ENCODE data around the gene ZNF474. TPM values are rescaled to one million over a fixed set of nuclear protein-coding genes. Genes with fewer than 3 reads are reported as not detected.
"Not testable (repeated sequence)": the region's sequence is repeated elsewhere in the genome, so short reads cannot be mapped to it uniquely, and the experiment has no call there.

Gene ZNF474
- total RNA-seq, 1 donor from 2014 or later, result not detected

GRCh38 chr5:122091936-122092600, 37.3 kb upstream of the ZNF474 start:
- intact Hi-C loops (cut with DNase I), result no loop called here
- no peak for DNase-seq (ENCODE audit: low spot score in 2 of 2)
- Histone ChIP-seq H3K9me3 (no peaks in the 10 kb centered on the region), H3K27me3 (no peaks in the 10 kb centered on the region), H3K4me3 (no peak overlapping the region), H3K36me3 (no peaks in the 10 kb centered on the region), H3K27ac (no peak overlapping the region), H3K4me1 (peaks cover 0 to 3% of the 10 kb centered on the region in 2 donors)
- TF ChIP-seq, protein P1, sequence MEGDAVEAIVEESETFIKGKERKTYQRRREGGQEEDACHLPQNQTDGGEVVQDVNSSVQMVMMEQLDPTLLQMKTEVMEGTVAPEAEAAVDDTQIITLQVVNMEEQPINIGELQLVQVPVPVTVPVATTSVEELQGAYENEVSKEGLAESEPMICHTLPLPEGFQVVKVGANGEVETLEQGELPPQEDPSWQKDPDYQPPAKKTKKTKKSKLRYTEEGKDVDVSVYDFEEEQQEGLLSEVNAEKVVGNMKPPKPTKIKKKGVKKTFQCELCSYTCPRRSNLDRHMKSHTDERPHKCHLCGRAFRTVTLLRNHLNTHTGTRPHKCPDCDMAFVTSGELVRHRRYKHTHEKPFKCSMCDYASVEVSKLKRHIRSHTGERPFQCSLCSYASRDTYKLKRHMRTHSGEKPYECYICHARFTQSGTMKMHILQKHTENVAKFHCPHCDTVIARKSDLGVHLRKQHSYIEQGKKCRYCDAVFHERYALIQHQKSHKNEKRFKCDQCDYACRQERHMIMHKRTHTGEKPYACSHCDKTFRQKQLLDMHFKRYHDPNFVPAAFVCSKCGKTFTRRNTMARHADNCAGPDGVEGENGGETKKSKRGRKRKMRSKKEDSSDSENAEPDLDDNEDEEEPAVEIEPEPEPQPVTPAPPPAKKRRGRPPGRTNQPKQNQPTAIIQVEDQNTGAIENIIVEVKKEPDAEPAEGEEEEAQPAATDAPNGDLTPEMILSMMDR (IDR thresholded peaks at IDR 0.05), result peak in 2 of 3 experiments; percentile 26 to 55

DNA sequence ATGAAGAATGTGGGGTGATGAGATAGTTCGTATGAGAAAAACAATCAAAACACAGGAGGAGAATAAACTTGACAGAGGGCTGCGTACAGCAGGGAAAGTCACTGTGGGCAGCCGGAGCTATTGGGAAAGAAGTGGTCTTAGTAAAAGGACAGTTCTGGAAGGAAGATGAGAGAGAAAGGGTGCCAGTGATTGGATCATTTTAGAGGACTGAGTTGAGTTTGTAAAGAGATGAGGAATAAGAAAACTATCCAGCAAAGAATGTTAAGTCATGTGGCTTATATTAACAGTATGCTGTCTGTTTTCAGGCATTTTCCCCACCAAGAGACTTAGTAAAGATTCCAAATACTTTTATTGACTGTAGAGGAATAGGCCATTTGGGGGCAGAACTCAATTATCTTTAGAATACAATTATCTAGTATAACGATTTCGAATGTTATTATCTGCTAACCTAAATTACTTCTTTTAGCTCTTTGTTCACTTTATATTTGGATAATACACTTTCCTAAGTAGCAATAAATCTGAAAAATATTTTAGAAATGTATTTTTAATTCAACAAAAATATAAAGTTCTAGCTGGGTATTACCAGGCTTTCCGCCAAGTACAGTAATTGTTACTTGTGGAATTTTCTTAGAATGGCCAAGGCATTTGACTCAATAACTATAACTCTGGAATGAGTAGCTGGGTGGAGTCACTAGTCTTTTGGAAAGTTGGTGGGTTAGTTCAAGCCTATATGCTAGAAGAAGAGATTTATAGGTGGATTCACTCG, 35.7 kb upstream of the ZNF474 start:
- peak overlapping the region in 1 of 2 donors; percentile 8 for H3K4me3 ChIP-seq
- no peaks in the 10 kb centered on the region for H3K36me3 ChIP-seq
- no peaks in the 10 kb centered on the region for H3K27me3 ChIP-seq
- peaks cover 0 to 3% of the 10 kb centered on the region in 2 donors for H3K4me1 ChIP-seq
- TF ChIP-seq, protein P1 (IDR thresholded peaks at IDR 0.05), result no peak
- no peak for DNase-seq (ENCODE audit: low spot score in 2 of 2)
- peak overlapping the region in 1 of 2 donors; percentile 11 for H3K27ac ChIP-seq
- H3K9me3 ChIP-seq, result no peaks in the 10 kb centered on the region
- intact Hi-C loops (cut with DNase I), result no loop called here

DNA sequence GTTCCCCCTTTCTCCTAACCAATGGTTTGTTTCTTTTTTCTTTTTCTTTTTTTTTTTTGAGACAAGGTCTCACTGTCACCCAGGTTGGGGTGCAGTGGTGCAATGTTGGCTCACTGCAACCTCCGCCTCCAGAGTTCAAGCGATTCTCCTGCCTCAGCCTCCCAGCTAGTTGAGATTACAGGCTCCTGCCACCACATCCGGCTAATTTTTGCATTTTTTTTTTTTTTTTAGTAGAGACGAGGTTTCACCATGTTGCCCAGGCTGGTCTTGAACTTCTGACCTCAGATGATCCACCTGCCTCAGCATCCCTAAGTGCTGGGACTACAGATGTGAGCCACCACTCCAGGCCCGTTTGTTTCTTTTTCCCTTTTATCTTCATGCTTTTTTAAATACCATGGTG, 35.1 kb upstream of the ZNF474 start:
- H3K4me1 ChIP-seq; intact Hi-C loops (cut with DNase I); H3K27me3 ChIP-seq; H3K4me3 ChIP-seq; DNase-seq (ENCODE audit: low spot score in 2 of 2); H3K36me3 ChIP-seq; H3K27ac ChIP-seq; H3K9me3 ChIP-seq: not testable (repeated sequence)

DNA sequence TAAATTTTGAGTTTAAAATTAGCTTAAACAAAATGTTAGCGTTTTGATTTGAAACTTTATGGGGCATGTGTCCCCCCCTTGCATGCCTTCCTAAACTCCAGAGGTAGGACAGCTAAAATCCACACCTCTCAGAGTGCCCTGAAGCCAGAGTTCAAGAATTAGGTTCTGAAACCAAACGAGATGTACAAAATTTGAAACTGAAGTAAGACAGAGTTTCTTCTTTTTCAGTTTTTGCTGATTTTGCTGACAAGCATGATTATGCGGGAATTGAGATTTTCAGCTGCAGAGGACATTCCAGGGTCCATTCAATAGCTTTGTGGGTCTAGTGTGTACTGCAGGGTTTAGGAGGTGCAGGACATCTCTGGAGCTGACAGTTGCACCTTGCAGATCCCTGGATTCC, 34.2 kb upstream of the ZNF474 start:
- H3K4me1 ChIP-seq, result peaks cover 0 to 3% of the 10 kb centered on the region in 2 donors
- TF ChIP-seq, protein P1 (IDR thresholded peaks at IDR 0.05), result no peak
- H3K27me3 ChIP-seq, result no peaks in the 10 kb centered on the region
- no peak overlapping the region for H3K4me3 ChIP-seq
- H3K9me3 ChIP-seq, result no peaks in the 10 kb centered on the region
- no peak for DNase-seq (ENCODE audit: low spot score in 2 of 2)
- no peaks in the 10 kb centered on the region for H3K36me3 ChIP-seq
- intact Hi-C loops (cut with DNase I), result no loop called here
- H3K27ac ChIP-seq, result no peak overlapping the region

DNA sequence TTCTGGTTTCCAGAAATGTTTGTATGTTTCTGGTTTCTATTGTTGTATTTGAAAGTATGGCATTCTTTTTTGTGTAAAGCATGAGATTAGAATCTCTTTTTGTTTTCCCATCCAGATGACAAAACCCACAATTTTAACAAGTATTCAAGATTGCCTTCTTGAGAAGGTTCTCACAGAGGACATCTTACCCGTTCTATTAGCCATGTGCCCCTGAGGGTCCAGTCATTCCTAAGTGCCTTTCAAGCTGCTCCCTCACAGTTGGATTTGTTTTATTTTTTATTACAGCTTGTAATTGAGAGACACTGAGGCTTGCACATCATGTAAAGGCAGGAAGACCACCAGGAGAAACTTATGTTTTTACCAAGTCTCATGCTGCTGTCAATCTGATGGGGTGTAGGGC, 32.0 kb upstream of the ZNF474 start:
- Histone ChIP-seq H3K4me3 (no peak overlapping the region), H3K9me3 (no peaks in the 10 kb centered on the region), H3K27me3 (no peaks in the 10 kb centered on the region), H3K36me3 (no peaks in the 10 kb centered on the region), H3K4me1 (peaks cover 0 to 3% of the 10 kb centered on the region in 2 donors), H3K27ac (no peak overlapping the region)
- TF ChIP-seq, protein P1 (IDR thresholded peaks at IDR 0.05), result no peak
- DNase-seq (ENCODE audit: low spot score in 2 of 2), result no peak
- intact Hi-C loops (cut with DNase I), result no loop called here

DNA sequence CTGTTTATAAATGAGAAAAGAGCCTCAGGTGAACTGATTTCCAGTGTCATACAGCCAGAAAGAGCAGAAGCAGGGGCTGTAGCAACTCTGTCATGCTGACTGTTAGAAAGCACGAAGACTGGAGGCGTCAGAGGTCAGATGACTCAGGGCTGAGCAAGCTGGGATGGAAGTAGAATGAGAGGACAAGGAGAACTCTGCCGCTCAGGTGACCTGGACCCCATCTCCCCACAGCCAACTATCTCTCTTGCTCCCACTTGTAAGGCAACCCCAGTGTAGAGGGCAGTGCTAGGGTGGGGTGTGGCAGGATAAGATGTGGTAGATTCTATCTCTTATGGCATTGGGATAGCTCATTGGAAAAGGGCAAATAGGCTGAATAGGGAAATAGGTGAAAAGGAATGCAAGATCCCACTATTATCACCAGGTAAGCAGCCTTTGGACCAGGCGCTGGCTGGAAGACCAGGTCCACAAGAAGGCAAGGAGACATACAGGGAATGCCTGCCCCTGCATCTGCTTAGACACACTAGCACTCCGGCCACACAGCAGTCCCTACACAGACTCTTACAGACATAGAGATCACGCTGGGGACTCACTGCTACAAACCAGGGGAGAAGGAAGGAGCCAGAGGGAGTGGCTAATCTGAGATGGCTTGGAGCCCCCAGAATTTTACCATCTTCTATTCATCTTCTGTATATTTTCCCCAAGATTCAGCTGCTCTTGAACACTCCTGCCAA, 30.1 kb upstream of the ZNF474 start:
- intact Hi-C loops (cut with DNase I), result no loop called here
- peaks cover 0 to 3% of the 10 kb centered on the region in 2 donors for H3K4me1 ChIP-seq
- TF ChIP-seq, protein P1 (IDR thresholded peaks at IDR 0.05), result no peak
- H3K27me3 ChIP-seq, result no peaks in the 10 kb centered on the region
- no peaks in the 10 kb centered on the region for H3K9me3 ChIP-seq
- H3K27ac ChIP-seq, result no peak overlapping the region
- no peaks in the 10 kb centered on the region for H3K36me3 ChIP-seq
- no peak overlapping the region for H3K4me3 ChIP-seq
- no peak for DNase-seq (ENCODE audit: low spot score in 2 of 2)
